ENCODE data around the gene BMP6.

BMP6 gene

GRCh38 chr6:7832904-7833750 lies 107.2 kb downstream of the BMP6 start:
- Histone ChIP-seq H3K4me3 (ENCODE audit: low read depth in 1 of 2, low read length in 2 of 2) (no peak overlapping the region), H3K36me3 (ENCODE audit: control insufficient read depth in 1 of 2, insufficient read depth in 2 of 2, low read length in 2 of 2) (no peaks in the 10 kb centered on the region), H3K9me3 (ENCODE audit: control insufficient read depth in 1 of 2, low read length in 2 of 2) (no peaks in the 10 kb centered on the region), H3K9ac (ENCODE audit: low read depth in 1 of 2, low read length in 2 of 2) (no peak overlapping the region), H3K27me3 (ENCODE audit: control insufficient read depth in 1 of 2, insufficient read depth in 2 of 2, low read length in 2 of 2) (no peaks in the 10 kb centered on the region), H3K27ac (ENCODE audit: low read depth, low read length) (no peak overlapping the region), H3K4me1 (ENCODE audit: control insufficient read depth in 1 of 2, insufficient read depth in 2 of 2, low read length in 2 of 2) (no peaks in the 10 kb centered on the region)

DNA sequence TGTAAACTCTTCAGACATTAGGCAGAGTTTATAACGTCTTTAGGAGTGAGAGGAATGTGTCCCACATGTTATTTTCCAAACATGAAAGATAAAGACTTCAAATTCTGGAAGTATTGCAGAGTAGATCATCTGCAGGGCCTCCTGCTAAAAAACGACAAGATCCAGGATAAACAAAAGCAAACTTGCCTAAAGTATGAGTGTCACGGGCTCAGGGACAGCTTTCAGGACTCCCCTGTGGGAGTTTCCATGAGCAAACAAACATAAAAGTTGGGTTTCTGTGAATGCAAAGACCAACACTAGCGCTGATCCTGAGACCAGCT lies 107.8 kb downstream of the BMP6 start:
- H3K27ac ChIP-seq (ENCODE audit: low read depth, low read length), result no peak overlapping the region
- no peaks in the 10 kb centered on the region for H3K4me1 ChIP-seq (ENCODE audit: control insufficient read depth in 1 of 2, insufficient read depth in 2 of 2, low read length in 2 of 2)
- H3K27me3 ChIP-seq (ENCODE audit: control insufficient read depth in 1 of 2, insufficient read depth in 2 of 2, low read length in 2 of 2), result no peaks in the 10 kb centered on the region

GRCh38 chr6:7836371-7837026 lies 110.6 kb downstream of the BMP6 start:
- no peak overlapping the region for H3K27ac ChIP-seq (ENCODE audit: low read depth, low read length)

More for the DNA sequence above, 107.8 kb downstream of the BMP6 start:
- H3K4me3 ChIP-seq (ENCODE audit: low read depth in 1 of 2, low read length in 2 of 2), result no peak overlapping the region
- no peaks in the 10 kb centered on the region for H3K36me3 ChIP-seq (ENCODE audit: control insufficient read depth in 1 of 2, insufficient read depth in 2 of 2, low read length in 2 of 2)
- H3K9me3 ChIP-seq (ENCODE audit: control insufficient read depth in 1 of 2, low read length in 2 of 2), result no peaks in the 10 kb centered on the region
- no peak overlapping the region for H3K9ac ChIP-seq (ENCODE audit: low read depth in 1 of 2, low read length in 2 of 2)

DNA sequence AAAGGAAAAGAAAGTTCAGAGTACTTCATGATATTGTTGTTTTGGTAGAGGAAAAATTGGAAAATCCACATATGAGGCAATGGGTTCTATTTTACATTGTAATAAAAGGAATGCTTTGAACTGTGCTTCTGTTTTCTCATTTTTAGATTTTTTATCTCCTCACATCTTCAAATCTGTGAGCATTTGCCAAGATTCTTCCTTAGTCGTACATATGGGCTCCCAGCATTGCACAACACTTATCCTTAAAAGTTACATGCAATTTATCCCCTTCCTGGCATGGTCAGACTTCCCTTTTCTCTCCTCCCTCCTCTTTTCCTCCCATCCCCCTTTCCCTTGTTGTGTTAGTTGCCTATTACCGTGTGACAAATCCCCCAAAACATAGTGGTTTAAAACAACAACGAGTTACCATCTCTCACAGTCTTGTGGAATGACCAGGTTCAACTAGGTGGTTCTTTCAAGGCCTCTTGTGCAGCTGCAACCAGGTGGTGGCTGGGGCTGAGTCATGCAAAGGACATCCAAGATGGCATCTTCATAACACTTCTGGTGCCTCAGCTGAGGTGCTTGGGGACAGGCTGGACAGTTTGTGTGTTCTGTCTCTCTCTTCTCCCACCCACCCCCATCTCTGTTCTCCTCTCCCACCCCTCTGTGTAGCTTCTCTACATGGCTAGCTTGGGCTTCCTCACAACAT lies 116.0 kb downstream of the BMP6 start:
- no peaks in the 10 kb centered on the region for H3K27me3 ChIP-seq (ENCODE audit: control insufficient read depth in 1 of 2, insufficient read depth in 2 of 2, low read length in 2 of 2)
- no peaks in the 10 kb centered on the region for H3K36me3 ChIP-seq (ENCODE audit: control insufficient read depth in 1 of 2, insufficient read depth in 2 of 2, low read length in 2 of 2)
- no peak overlapping the region for H3K4me3 ChIP-seq (ENCODE audit: low read depth in 1 of 2, low read length in 2 of 2)

More at GRCh38 chr6:7836371-7837026, 110.6 kb downstream of the BMP6 start:
- no peaks in the 10 kb centered on the region for H3K27me3 ChIP-seq (ENCODE audit: control insufficient read depth in 1 of 2, insufficient read depth in 2 of 2, low read length in 2 of 2)
- H3K9ac ChIP-seq (ENCODE audit: low read depth in 1 of 2, low read length in 2 of 2), result no peak overlapping the region
- H3K4me1 ChIP-seq (ENCODE audit: control insufficient read depth in 1 of 2, insufficient read depth in 2 of 2, low read length in 2 of 2), result no peaks in the 10 kb centered on the region
- H3K9me3 ChIP-seq (ENCODE audit: control insufficient read depth in 1 of 2, low read length in 2 of 2), result no peaks in the 10 kb centered on the region
- no peaks in the 10 kb centered on the region for H3K36me3 ChIP-seq (ENCODE audit: control insufficient read depth in 1 of 2, insufficient read depth in 2 of 2, low read length in 2 of 2)
- H3K4me3 ChIP-seq (ENCODE audit: low read depth in 1 of 2, low read length in 2 of 2), result no peak overlapping the region

DNA sequence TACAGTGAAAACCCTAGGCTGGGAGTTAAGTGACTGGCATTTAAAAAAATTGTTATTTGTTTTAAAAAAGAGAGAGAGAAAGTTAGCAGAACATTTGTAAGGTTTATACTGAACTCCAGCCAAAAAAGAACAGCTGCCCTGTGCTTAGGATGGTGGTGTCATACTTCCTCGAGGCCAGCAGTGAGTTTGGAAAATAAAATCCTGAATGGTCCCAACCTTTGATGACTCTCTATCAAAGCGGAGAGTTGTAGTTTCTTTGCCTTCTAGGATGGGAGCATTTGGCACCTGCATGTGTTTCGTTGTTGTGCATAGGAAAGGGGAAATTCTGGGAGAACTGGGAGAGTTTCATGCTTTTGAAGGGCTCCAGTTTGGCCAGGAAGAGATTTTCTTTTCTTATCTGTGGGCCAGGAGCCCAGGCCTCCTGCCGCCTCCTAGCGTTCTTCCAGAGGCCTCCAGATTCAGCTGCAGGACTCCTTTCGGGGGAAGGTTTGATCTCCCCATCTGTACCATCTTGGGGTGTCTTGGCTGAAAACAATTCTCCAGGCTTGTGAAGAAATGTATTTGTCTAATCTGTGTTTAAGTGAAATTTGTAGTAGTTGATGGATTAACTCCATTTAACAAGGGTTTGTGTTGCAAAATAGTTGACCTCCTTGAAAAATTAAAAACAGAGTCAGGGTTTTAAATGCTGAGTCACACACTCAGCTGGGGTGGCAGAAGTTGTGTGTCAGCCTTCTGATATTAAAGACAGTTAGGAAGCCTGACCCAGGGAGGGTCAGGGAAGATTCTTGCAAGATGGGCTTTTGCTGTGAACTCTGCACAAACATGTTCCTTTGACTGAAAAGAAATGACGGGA lies 121.3 kb downstream of the BMP6 start:
- Histone ChIP-seq H3K9ac (ENCODE audit: low read depth in 1 of 2, low read length in 2 of 2) (no peak overlapping the region), H3K27ac (ENCODE audit: low read depth, low read length) (no peak overlapping the region), H3K36me3 (ENCODE audit: control insufficient read depth in 1 of 2, insufficient read depth in 2 of 2, low read length in 2 of 2) (no peaks in the 10 kb centered on the region), H3K9me3 (ENCODE audit: control insufficient read depth in 1 of 2, low read length in 2 of 2) (peaks cover 4 to 6% of the 10 kb centered on the region in 2 donors), H3K4me1 (ENCODE audit: control insufficient read depth in 1 of 2, insufficient read depth in 2 of 2, low read length in 2 of 2) (no peaks in the 10 kb centered on the region), H3K27me3 (ENCODE audit: control insufficient read depth in 1 of 2, insufficient read depth in 2 of 2, low read length in 2 of 2) (no peaks in the 10 kb centered on the region), H3K4me3 (ENCODE audit: low read depth in 1 of 2, low read length in 2 of 2) (no peak overlapping the region)

More for the DNA sequence above, 116.0 kb downstream of the BMP6 start:
- Histone ChIP-seq H3K27ac (ENCODE audit: low read depth, low read length) (no peak overlapping the region), H3K9ac (ENCODE audit: low read depth in 1 of 2, low read length in 2 of 2) (no peak overlapping the region), H3K4me1 (ENCODE audit: control insufficient read depth in 1 of 2, insufficient read depth in 2 of 2, low read length in 2 of 2) (no peaks in the 10 kb centered on the region), H3K9me3 (ENCODE audit: control insufficient read depth in 1 of 2, low read length in 2 of 2) (no peaks in the 10 kb centered on the region)

- no peaks in the 10 kb centered on the region for H3K36me3 ChIP-seq (ENCODE audit: control insufficient read depth in 1 of 2, insufficient read depth in 2 of 2, low read length in 2 of 2)
- H3K27me3 ChIP-seq (ENCODE audit: control insufficient read depth in 1 of 2, insufficient read depth in 2 of 2, low read length in 2 of 2), result no peaks in the 10 kb centered on the region
- H3K4me3 ChIP-seq (ENCODE audit: low read depth in 1 of 2, low read length in 2 of 2), result no peak overlapping the region
- H3K4me1 ChIP-seq (ENCODE audit: control insufficient read depth in 1 of 2, insufficient read depth in 2 of 2, low read length in 2 of 2), result no peaks in the 10 kb centered on the region
- peaks cover 4 to 6% of the 10 kb centered on the region in 2 donors for H3K9me3 ChIP-seq (ENCODE audit: control insufficient read depth in 1 of 2, low read length in 2 of 2)
- no peak overlapping the region for H3K9ac ChIP-seq (ENCODE audit: low read depth in 1 of 2, low read length in 2 of 2)
- H3K27ac ChIP-seq (ENCODE audit: low read depth, low read length), result no peak overlapping the region
Observed at GRCh38 chr6:7848229-7848628, 122.3 kb downstream of the BMP6 start.

DNA sequence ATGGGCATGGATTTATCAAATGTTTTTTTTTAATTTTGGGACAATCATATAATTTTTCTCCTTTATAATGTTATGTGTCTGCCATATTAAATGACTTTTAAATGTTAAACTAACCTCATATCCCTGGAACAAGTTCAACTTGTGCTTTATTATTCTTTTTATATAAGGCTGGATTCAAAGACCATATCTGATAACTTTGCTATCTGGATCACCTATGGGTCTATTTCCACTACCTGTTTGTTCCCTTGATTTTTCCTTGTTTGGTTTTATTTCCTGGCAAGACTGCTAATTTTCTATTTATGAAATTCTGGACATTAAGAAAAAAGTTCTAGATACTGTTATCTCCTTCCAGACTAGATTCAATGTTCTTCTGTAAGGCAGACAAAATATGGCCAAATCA lies 125.9 kb downstream of the BMP6 start:
- H3K4me3 ChIP-seq (ENCODE audit: low read depth in 1 of 2, low read length in 2 of 2), result no peak overlapping the region
- no peak overlapping the region for H3K27ac ChIP-seq (ENCODE audit: low read depth, low read length)
- H3K9me3 ChIP-seq (ENCODE audit: control insufficient read depth in 1 of 2, low read length in 2 of 2), result peaks cover 4 to 6% of the 10 kb centered on the region in 2 donors
- no peaks in the 10 kb centered on the region for H3K4me1 ChIP-seq (ENCODE audit: control insufficient read depth in 1 of 2, insufficient read depth in 2 of 2, low read length in 2 of 2)
- H3K27me3 ChIP-seq (ENCODE audit: control insufficient read depth in 1 of 2, insufficient read depth in 2 of 2, low read length in 2 of 2), result no peaks in the 10 kb centered on the region
- no peak overlapping the region for H3K9ac ChIP-seq (ENCODE audit: low read depth in 1 of 2, low read length in 2 of 2)
- H3K36me3 ChIP-seq (ENCODE audit: control insufficient read depth in 1 of 2, insufficient read depth in 2 of 2, low read length in 2 of 2), result no peaks in the 10 kb centered on the region

GRCh38 chr6:7859591-7859990 lies 133.7 kb downstream of the BMP6 start:
- H3K27me3 ChIP-seq (ENCODE audit: control insufficient read depth in 1 of 2, insufficient read depth in 2 of 2, low read length in 2 of 2), result no peaks in the 10 kb centered on the region
- H3K4me1 ChIP-seq (ENCODE audit: control insufficient read depth in 1 of 2, insufficient read depth in 2 of 2, low read length in 2 of 2), result no peaks in the 10 kb centered on the region
- H3K36me3 ChIP-seq (ENCODE audit: control insufficient read depth in 1 of 2, insufficient read depth in 2 of 2, low read length in 2 of 2), result no peaks in the 10 kb centered on the region
- H3K27ac ChIP-seq (ENCODE audit: low read depth, low read length), result no peak overlapping the region
- H3K4me3 ChIP-seq (ENCODE audit: low read depth in 1 of 2, low read length in 2 of 2), result no peak overlapping the region
- H3K9ac ChIP-seq (ENCODE audit: low read depth in 1 of 2, low read length in 2 of 2), result no peak overlapping the region
- no peaks in the 10 kb centered on the region for H3K9me3 ChIP-seq (ENCODE audit: control insufficient read depth in 1 of 2, low read length in 2 of 2)

DNA sequence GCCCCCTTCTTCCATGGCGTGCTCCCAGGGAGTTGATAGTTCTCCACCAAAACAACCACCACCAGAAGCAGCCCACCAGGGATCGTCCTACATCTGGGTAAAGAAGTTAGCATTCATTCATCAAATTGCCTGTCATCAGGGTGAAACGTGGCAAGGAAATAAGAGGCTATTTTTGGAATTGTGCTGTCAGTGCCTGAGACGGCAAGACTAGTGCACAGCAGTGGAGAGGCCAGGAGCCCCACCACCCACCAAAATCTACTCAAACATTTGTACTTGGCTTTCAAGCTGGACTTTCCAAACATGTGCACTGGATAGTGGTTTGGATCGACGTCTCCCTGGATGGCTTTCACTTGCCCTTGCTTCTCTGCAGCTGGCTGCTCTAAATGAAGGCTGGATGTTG lies 139.9 kb downstream of the BMP6 start:
- no peak overlapping the region for H3K27ac ChIP-seq (ENCODE audit: low read depth, low read length)
- no peaks in the 10 kb centered on the region for H3K36me3 ChIP-seq (ENCODE audit: control insufficient read depth in 1 of 2, insufficient read depth in 2 of 2, low read length in 2 of 2)
- no peaks in the 10 kb centered on the region for H3K4me1 ChIP-seq (ENCODE audit: control insufficient read depth in 1 of 2, insufficient read depth in 2 of 2, low read length in 2 of 2)
- H3K4me3 ChIP-seq (ENCODE audit: low read depth in 1 of 2, low read length in 2 of 2), result no peak overlapping the region
- H3K27me3 ChIP-seq (ENCODE audit: control insufficient read depth in 1 of 2, insufficient read depth in 2 of 2, low read length in 2 of 2), result no peaks in the 10 kb centered on the region
- H3K9ac ChIP-seq (ENCODE audit: low read depth in 1 of 2, low read length in 2 of 2), result no peak overlapping the region
- H3K9me3 ChIP-seq (ENCODE audit: control insufficient read depth in 1 of 2, low read length in 2 of 2), result no peaks in the 10 kb centered on the region

Measured in duodenal mucosa (tissue), 2 donors.